Measurements from ENCODE around the gene SPI1. TPM values are rescaled to one million over a fixed set of nuclear protein-coding genes. Genes with fewer than 3 reads are reported as not detected.
"Not testable (repeated sequence)": the region's sequence is repeated elsewhere in the genome, so short reads cannot be mapped to it uniquely, and the experiment has no call there.

Gene SPI1
- total RNA-seq, 2 experiments from 2014 or later = 4.9 to 5.9 TPM

- POLR2A ChIA-PET = no interaction called here
- DNase-seq (no peak), ATAC-seq (ENCODE audit: poor library complexity) (no peak)
- Mint-ChIP-seq H3K36me3 (ENCODE audit: low read depth) (peaks cover 6% of the 10 kb centered on the region), H3K27me3 (no peaks in the 10 kb centered on the region), H3K27ac (no peak overlapping the region), H3K4me3 (no peak overlapping the region), H3K9me3 (no peaks in the 10 kb centered on the region), H3K4me1 (ENCODE audit: low read depth) (no peaks in the 10 kb centered on the region)
- no peaks in the 10 kb centered on the region for H3K36me3 ChIP-seq (ENCODE audit: insufficient read depth, low read length)
- CTCF ChIA-PET = no interaction called here
- TF ChIP-seq CTCF (IDR thresholded peaks at IDR 0.05) = no peak
- no peaks in the 10 kb centered on the region for H3K4me1 ChIP-seq (ENCODE audit: insufficient read depth, low read length)
- H3K27me3 ChIP-seq (ENCODE audit: control insufficient read depth in 1 of 2, insufficient read depth in 2 of 2, low read length in 2 of 2) = no peaks in the 10 kb centered on the region
- no peak overlapping the region for H3K27ac ChIP-seq (ENCODE audit: low read depth in 1 of 2, low read length in 2 of 2)
- no peak overlapping the region for H3K4me3 ChIP-seq (ENCODE audit: low read length)
- no peaks in the 10 kb centered on the region for H3K9me3 ChIP-seq (ENCODE audit: control insufficient read depth in 1 of 2, insufficient read depth in 1 of 2, low read length in 2 of 2)
- intact Hi-C loops (cut with DNase I, micrococcal nuclease) = no loop called here
These were observed 42.6 kb downstream of the SPI1 start for GRCh38 chr11:47335733-47336132.

- CTCF ChIA-PET; H3K27ac ChIP-seq (ENCODE audit: low read depth in 1 of 2, low read length in 2 of 2); H3K9me3 ChIP-seq (ENCODE audit: control insufficient read depth in 1 of 2, insufficient read depth in 1 of 2, low read length in 2 of 2); H3K4me1 ChIP-seq (ENCODE audit: insufficient read depth, low read length); H3K27me3 Mint-ChIP-seq; H3K4me3 Mint-ChIP-seq; H3K9me3 Mint-ChIP-seq; H3K4me1 Mint-ChIP-seq (ENCODE audit: low read depth); H3K27me3 ChIP-seq (ENCODE audit: control insufficient read depth in 1 of 2, insufficient read depth in 2 of 2, low read length in 2 of 2); intact Hi-C loops (cut with DNase I, micrococcal nuclease); DNase-seq; ATAC-seq (ENCODE audit: poor library complexity); POLR2A ChIA-PET; H3K4me3 ChIP-seq (ENCODE audit: low read length); H3K36me3 ChIP-seq (ENCODE audit: insufficient read depth, low read length); H3K36me3 Mint-ChIP-seq (ENCODE audit: low read depth); H3K27ac Mint-ChIP-seq: not testable (repeated sequence)
These were observed 43.5 kb downstream of the SPI1 start for GRCh38 chr11:47334699-47335411.

- ATAC-seq (ENCODE audit: poor library complexity) (no peak), DNase-seq (no peak)
- no peak overlapping the region for H3K4me3 Mint-ChIP-seq
- CTCF ChIA-PET = no interaction called here
- Histone ChIP-seq H3K36me3 (ENCODE audit: insufficient read depth, low read length) (peaks cover 14% of the 10 kb centered on the region), H3K27ac (ENCODE audit: low read depth in 1 of 2, low read length in 2 of 2) (no peak overlapping the region), H3K4me1 (ENCODE audit: insufficient read depth, low read length) (no peaks in the 10 kb centered on the region), H3K4me3 (ENCODE audit: low read length) (no peak overlapping the region), H3K9me3 (ENCODE audit: control insufficient read depth in 1 of 2, insufficient read depth in 1 of 2, low read length in 2 of 2) (no peaks in the 10 kb centered on the region), H3K27me3 (ENCODE audit: control insufficient read depth in 1 of 2, insufficient read depth in 2 of 2, low read length in 2 of 2) (no peaks in the 10 kb centered on the region)
- TF ChIP-seq CTCF (IDR thresholded peaks at IDR 0.05) = no peak
- H3K36me3 Mint-ChIP-seq (ENCODE audit: low read depth) = peaks cover 14% of the 10 kb centered on the region
- no peaks in the 10 kb centered on the region for H3K4me1 Mint-ChIP-seq (ENCODE audit: low read depth)
- no peak overlapping the region for H3K27ac Mint-ChIP-seq
- intact Hi-C loops (cut with DNase I, micrococcal nuclease) = no loop called here
- POLR2A ChIA-PET = no interaction called here
- no peaks in the 10 kb centered on the region for H3K27me3 Mint-ChIP-seq
- H3K9me3 Mint-ChIP-seq = no peaks in the 10 kb centered on the region
These were observed 44.4 kb downstream of the SPI1 start for GRCh38 chr11:47333886-47334443.

GRCh38 chr11:47333526-47333845, 44.9 kb downstream of the SPI1 start:
- CTCF ChIA-PET = no interaction called here
- DNase-seq = no peak
- H3K9me3 Mint-ChIP-seq = no peaks in the 10 kb centered on the region

More at GRCh38 chr11:47333526-47333845, 44.9 kb downstream of the SPI1 start:
- no peak overlapping the region for H3K4me3 Mint-ChIP-seq
- H3K4me1 ChIP-seq (ENCODE audit: insufficient read depth, low read length) = no peaks in the 10 kb centered on the region
- H3K4me1 Mint-ChIP-seq (ENCODE audit: low read depth) = no peaks in the 10 kb centered on the region
- TF ChIP-seq CTCF (IDR thresholded peaks at IDR 0.05) = no peak
- intact Hi-C loops (cut with DNase I, micrococcal nuclease) = no loop called here
- H3K27me3 ChIP-seq (ENCODE audit: control insufficient read depth in 1 of 2, insufficient read depth in 2 of 2, low read length in 2 of 2) = no peaks in the 10 kb centered on the region
- H3K9me3 ChIP-seq (ENCODE audit: control insufficient read depth in 1 of 2, insufficient read depth in 1 of 2, low read length in 2 of 2) = no peaks in the 10 kb centered on the region
- peaks cover 18% of the 10 kb centered on the region for H3K36me3 Mint-ChIP-seq (ENCODE audit: low read depth)
- H3K4me3 ChIP-seq (ENCODE audit: low read length) = no peak overlapping the region
- H3K27me3 Mint-ChIP-seq = no peaks in the 10 kb centered on the region
- ATAC-seq (ENCODE audit: poor library complexity) = no peak
- H3K27ac Mint-ChIP-seq = no peak overlapping the region
- no peak overlapping the region for H3K27ac ChIP-seq (ENCODE audit: low read depth in 1 of 2, low read length in 2 of 2)
- peaks cover 19% of the 10 kb centered on the region for H3K36me3 ChIP-seq (ENCODE audit: insufficient read depth, low read length)
- POLR2A ChIA-PET = no interaction called here

Measured in CD4-positive, alpha-beta T cell (primary cell).